Forelimb muscle (tissue), 1 donor: ENCODE measurements around the gene C21orf91. TPM values are rescaled to one million over a fixed set of nuclear protein-coding genes. Genes with fewer than 3 reads are reported as not detected.

ENCODE experiments used
- DNase-seq: peaks from one replicate; pipeline ENCODE4 v3.0.0-alpha.2; 2013; ENCODE audit warnings: low read depth
- polyA plus RNA-seq: library from polyadenylated mRNA; unstranded; fragments of 120-200 nt; gene quantifications from one replicate; pipeline ENCODE4 v1.2.1, GENCODE V29; 2013; ENCODE audit not compliant: insufficient read length

C21orf91 gene
- polyA plus RNA-seq, 1 donor = 15.2 TPM

- no peak for DNase-seq
Observed at GRCh38 chr21:17797967-17798366, 21.2 kb downstream of the C21orf91 start.

DNA sequence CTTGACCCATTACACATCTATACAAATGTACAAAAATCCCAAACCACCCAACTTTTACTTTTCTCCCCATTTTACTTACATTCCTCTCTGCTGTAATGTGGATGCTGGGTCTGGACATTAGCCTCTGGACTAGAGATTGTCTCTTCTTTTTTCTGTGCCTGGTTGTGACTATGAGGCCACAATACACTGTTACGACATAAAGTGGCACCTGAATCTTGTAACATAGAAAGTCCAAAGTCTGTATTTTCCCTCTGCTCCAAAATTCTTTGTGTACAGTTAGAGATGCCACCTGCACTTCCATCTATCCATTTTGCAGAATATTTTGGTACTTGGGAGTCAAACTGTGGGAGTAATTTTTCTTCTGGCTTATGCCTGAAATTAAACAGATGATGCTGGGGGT, 22.7 kb downstream of the C21orf91 start:
- DNase-seq = no peak

DNA sequence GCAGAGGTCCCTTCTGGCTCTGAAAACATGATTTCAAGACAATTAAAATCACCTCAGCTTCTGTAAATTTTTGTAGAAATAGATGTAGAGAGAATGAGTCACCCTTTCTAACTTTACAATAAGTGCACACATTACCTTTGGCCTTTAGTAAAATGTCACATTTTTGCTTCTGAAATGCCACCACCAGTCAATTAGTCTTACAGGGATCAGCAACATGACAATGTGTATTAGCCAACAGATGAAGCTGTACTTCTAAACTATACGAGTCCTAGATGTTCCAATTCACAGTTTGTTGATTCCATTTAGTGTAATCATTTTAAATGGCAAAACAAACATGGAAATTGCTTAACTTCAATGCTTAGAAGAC, 23.1 kb downstream of the C21orf91 start:
- DNase-seq = no peak

DNA sequence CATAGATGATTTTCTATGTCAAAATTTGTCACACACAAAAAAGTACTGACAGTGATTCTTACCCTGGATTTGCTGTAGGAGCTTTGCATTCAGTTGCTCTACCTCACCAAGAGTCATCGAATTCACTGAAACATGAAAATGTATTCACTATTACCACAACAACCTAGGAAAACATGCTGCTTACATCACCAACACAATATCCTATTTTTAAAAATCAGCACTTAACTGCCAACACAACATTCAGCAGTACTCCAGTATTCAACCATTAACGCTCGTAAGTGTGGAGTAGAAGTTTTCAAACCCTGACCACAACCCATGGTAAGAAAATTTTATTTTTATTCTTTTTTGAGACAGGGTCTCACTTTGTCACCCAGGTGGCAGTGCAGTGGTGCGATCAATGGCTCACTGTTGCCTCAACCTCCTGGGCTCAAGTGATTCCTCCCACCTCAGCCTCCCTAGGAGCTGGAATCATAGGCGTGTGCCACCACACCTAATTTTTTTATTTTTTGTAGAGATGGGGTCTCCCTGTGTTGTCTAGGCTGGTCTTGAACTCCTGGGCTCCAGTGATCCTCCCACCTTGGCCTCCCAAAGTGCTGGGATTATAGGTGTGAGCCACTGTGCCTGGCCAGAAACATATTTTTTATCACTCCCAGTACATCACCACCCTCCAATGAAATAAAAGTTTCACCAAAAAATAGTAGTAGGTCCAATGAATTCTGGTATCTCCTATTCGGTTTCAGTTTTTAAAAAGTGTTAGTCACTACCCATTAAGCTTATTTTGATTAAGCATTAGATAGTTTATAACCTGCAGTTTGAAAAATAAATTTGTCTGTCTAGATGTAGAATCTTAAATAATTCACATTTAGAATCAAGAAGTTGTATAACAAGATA, 23.8 kb downstream of the C21orf91 start:
- DNase-seq = no peak

DNA sequence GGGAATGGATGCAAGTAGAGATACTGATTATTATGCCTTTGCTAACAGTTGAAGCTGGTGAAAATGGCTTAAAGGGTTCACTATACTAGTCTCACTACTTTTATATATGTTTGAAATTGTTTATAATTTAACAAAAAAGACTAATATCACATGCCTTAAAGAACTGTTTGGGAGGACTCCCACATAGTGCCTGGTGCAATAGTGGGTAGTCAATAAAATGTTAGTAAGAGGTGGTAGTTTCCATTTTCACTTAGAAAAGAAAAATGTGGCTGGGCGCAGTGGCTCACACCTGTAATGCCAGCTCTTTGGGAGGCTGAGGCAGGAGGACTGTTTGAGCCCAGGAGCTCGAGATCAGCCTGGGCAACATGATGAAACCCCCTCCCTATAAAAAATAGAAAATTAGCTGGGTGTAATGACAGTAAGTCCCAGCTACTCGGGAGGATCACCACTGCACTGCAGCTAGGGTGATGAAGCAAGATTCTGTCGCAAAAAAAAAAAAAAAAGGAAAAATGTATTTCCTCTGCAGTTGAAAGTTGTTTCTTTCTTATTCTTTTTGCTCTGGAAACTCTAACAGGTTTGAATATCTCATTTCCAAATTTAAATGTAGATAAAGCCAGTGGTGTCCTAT, 24.5 kb downstream of the C21orf91 start:
- no peak for DNase-seq

- no peak for DNase-seq
Observed at GRCh38 chr21:17793246-17794123, 25.7 kb downstream of the C21orf91 start.

DNA sequence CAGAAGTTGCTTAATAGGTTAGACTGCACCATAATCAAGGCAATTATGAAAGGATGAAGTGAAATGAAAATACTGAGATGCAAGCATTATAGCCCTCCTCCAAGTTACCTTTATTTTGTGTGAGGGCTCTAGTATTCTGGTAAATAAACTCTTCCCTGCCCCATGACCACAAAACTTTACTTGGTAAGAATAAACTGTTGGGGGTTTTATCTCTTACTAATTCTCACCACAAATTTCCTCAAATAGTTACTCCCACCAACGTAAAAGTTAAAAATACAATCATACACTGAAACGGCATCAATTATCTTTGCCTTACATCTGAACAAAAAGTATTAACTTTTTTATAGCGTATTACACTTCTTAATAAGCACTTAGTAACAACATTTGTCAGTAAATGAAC, 29.5 kb downstream of the C21orf91 start:
- no peak for DNase-seq

DNA sequence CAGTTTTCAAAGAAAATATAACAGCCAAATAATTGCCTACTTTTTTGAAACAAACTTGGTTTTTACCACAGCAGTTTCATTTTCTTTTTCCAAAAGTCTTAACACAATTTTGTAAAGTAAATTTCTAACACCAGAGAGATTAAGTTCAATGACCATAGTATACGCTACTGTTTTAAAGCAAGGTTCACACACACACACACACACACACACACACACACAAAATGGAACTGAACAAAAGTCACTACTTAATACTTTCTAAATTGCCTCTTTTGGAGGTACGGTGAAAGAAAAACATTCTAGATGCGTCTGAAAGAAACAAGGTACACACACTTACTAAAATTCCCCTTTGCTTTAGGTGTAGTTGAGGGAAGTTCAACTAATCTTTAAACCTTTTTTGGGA, 30.1 kb downstream of the C21orf91 start:
- DNase-seq = no peak

- DNase-seq = no peak
Observed at GRCh38 chr21:17786851-17787181, 32.3 kb downstream of the C21orf91 start.

GRCh38 chr21:17786071-17786850, 32.9 kb downstream of the C21orf91 start:
- DNase-seq = no peak

DNA sequence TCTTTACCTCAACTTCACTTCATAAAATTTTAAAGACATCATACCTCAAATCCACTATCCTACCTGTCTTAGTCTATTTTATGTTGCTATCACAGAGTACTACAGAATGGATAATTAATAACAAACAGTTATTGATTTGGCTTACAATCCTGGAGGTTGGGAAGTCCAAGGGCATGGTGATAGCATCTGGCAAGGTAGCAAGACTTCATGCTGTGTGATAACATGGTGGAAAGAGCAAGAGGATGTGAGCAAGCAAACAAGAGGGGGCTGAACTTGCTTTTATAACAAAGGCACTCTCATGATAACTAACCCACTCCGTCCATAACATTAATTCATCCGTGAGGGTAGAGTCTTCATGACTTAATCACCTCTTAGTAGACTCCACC, 33.8 kb downstream of the C21orf91 start:
- no peak for DNase-seq

DNA sequence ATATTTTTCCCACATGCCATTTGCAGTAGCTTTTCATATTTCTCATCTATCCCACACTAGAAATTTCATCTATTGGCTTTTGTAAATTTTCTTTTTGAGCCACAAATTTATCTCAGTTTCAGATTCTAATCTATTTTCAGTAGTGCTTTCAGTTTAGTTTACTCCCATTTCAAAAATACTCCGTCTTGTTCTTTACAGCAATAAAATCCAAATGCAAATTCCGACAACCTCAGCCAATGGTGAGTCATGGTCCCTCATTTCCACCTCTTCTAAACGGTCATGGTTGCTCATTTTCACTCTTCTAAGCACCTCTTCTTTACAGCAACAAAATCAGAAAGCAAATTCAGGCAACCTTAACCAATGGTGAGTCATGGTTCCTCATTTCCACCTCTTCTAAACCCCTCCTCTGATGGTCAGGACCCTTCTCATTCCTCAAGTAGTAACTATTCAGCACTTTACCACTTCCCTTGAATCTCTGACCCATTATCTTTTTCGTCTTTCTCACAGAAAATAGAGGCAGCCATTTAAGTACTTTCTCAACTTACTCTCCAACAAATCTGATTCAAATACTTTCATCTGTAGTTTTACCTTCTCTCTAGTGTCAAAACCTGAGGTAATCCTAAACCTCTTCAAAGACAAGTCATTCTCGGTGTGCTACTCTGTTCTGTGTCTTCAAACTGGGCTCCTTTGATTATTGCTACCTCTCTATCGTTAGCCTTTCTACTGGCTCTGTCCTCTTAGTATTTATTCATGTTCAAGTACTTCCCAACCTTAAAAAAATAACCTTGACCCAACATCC, 34.4 kb downstream of the C21orf91 start:
- DNase-seq = no peak

- no peak for DNase-seq
Observed at GRCh38 chr21:17784180-17784598, 35.0 kb downstream of the C21orf91 start.

- DNase-seq = no peak
Observed at GRCh38 chr21:17783481-17784179, 35.5 kb downstream of the C21orf91 start.

DNA sequence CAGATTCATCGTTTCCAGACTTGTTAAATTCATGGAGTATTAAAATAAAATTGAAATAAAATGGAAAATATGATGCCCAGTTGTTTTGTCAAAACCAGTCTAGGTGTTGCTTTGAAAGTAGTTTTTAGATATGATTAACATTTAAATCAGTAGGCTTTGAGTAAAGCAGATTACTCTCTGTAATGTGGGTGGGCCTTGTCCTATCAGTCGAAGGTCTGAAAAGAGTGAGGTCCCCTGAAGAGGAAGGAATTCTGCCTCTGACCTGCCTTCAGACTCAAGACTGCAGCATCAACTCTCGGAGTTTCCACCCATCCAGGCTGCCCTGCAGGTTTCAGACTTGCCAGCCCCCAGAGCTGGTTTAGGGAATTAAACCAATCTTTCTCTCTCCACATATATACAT, 36.2 kb downstream of the C21orf91 start:
- no peak for DNase-seq

DNA sequence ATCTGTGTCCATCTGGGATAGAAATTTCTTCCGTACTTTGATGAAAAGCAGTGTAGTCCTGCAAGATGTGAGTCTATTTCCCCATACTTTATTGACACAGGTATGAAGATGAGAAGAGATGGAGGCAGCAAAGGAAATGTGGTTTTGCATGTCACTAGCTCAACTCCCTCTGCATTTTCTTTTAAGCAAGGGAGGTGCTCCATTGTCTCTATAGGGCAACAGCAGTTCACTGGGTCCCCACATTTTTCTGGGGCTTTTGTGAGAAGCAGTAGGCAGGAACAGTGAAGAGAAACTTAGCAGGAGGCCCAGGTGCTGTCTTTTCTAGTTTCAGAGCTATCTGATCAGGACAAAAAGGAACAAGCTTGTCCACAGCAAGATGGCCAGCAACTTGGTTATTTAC, 37.1 kb downstream of the C21orf91 start:
- DNase-seq = no peak

- no peak for DNase-seq
Observed at GRCh38 chr21:17781524-17781923, 37.6 kb downstream of the C21orf91 start.

DNA sequence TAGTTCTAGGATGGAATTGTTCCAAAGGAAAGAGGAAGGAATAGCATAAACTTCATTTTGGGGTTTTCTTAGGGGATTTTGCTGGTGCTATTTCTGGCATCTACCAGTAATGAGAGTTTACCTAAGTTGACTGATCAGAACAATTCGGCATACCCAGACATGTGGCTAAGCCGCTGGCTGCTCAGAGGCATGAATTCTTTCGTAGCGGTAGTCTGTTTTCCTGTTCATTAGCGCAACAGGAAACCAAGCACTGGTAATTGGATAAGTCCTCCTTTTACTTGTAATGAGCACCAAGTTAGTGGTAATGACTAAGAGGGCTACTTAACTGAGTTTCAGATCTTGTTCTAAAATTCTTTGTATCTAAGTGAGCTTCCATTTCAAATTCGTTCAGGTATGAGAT, 38.6 kb downstream of the C21orf91 start:
- no peak for DNase-seq

DNA sequence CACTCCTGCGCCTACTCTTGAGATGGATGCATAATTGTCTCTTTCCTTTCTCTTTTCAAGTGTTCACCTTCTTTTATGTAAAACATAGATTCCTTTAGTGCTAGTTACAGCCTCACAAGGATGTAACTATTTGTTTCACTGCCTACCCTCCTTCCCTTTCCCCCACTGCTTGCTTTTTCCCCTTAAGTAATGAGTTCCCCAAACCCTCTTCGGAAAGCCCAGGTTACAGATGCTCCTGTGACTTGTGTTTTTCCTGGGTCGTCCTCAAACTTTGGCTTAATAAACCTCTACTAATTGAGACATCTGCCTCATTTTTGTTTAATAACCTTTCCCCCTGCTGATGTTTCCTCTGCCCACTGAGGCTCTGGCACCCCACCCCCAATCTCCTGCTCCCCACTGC, 39.2 kb downstream of the C21orf91 start:
- no peak for DNase-seq

GRCh38 chr21:17779496-17779895, 39.7 kb downstream of the C21orf91 start:
- no peak for DNase-seq
